D721Med (cell line): Measurements from ENCODE around the gene SDHA.
"Not testable (repeated sequence)": the region's sequence is repeated elsewhere in the genome, so short reads cannot be mapped to it uniquely, and the experiment has no call there.

Source experiments
- DNase-seq: peaks from one replicate; pipeline ENCODE4 v3.0.0; 2011; ENCODE audit warnings: low spot score; ENCODE audit not compliant: insufficient read length
- FAIRE-seq: peaks from 2 replicates; lab custom pipeline; 2011; peaks lifted over from hg19 to GRCh38; lab: Jason Lieb, UNC
- CTCF ChIP-seq: IDR thresholded peaks from 2 replicates; pipeline ENCODE4 v1.5.1; 2012; ENCODE audit warnings: mild to moderate bottlenecking, control low read depth; ENCODE audit not compliant: insufficient read depth; ENCODE audit errors: missing control alignments

Gene SDHA

DNA sequence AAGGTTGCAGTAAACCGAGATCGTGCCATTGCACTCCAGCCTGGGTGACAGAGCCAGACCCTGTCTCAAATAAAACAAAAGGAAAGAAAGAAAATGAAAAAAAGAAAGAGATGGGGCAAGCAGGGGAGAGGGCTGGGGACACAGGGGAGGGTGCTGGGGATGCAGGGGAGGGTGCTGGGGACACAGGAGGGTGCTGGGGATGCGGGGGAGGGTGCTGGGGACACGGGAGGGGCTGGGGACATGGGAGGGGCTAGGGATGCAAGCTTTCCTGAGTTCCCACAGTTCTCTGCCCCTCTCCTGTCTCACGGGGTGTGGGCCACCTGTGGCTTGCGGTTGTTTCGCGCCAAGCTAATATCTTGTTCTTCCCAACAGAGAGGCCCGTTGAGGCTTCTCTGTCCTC is 60.5 kb downstream of the SDHA start:
- FAIRE-seq (no peak), DNase-seq (no peak)
- no peak for TF ChIP-seq CTCF

DNA sequence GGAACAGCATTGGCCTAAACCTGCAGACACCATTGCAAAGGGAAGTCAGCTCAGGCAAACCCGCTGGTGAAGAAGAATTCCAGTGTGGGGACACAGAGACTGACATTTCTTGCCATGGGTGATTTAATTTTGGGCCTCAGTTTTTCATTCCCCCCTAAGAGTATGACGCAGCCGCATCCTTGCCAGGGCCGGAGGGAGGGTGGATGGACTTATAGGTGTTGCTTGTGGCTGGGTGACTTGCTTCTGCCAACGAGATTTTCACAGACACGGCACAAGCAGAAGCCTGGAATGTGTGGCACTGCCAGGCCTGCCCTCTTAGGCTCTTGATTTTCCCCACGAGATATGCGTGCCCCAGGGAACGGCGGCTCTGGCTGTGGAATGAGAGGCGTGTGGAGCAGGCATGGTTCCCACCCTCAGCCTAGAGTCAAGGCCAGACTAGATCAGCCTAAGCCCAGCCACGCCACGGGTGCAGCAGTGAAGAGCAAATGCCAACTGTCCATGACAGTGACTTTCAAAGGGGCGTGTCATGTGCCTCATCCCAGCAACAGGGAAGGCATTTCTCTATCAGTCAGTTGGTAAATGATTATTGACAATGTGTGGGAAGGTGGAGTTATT is 61.0 kb downstream of the SDHA start:
- DNase-seq, FAIRE-seq: not testable (repeated sequence)

DNA sequence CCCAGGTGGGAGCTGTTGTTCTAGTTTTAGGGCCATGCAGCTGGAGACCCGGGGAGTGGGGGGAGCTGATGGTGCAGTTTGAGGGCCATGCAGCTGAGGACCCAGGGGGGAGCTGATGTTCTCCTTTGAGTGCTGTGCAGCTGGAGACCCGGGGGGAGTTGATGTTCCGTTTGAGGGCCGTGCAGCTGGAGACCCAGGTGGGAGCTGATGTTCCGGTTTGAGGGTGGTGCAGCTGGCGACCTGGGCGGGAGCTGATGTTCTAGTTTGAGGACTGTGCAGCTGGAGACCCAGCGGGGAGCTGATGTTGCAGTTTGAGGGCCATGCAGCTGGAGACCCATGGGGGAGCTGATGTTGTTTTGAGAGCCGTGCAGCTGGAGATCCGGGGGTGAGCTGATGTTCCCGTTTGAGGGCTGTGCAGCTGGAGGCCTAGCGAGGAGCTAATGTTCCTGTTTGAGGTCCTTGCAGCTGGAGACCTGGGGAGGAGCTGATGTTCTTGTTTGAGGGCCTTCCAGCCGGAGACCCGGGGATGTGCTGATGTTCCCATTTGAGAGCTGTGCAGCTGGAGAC is 68.0 kb downstream of the SDHA start:
- DNase-seq (no peak), FAIRE-seq (no peak)
- TF ChIP-seq CTCF, result no peak

DNA sequence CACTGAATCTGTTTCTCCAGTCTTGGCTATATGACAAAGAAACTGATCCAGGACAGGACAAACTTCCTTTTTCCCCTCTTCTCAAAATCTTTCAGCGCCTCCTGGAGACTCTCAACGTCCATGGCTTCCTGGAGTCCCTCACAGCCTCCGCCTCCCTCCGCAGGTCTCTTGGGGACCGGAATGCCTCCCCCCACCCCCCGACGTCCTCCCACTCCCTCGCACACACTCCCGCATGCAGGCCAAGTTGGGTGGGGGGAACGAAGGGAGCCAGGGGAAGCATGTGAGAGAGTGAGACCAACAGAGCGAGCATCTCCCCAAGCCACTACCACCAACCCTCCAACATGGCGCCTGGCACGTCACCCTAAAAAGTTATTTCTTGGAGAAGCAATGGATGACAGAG is 72.1 kb downstream of the SDHA start:
- DNase-seq, FAIRE-seq: not testable (repeated sequence)

- not testable (repeated sequence) for DNase-seq, FAIRE-seq
Observed at GRCh38 chr5:291345-291744, 73.2 kb downstream of the SDHA start.

DNA sequence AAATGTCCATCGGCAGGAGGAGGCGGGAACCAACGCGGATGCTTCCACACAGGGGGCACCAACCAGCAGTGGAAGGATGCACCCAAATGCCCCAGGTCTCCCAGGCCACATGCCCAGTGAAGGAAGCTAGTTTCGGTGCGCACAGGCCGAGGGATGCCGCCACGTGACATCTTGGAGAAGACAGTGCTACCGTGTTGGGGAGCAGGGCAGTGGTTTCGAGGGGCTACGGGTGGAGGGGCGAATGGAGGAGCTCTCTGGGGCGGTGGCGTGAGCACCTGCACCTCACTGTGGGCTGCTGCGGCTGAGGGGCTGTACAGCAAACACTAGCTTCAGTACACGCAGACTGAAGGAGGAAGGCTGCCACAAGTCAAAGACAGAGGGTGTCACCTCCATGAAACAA is 76.7 kb downstream of the SDHA start:
- not testable (repeated sequence) for FAIRE-seq, DNase-seq

- FAIRE-seq, DNase-seq: not testable (repeated sequence)
Observed at GRCh38 chr5:296207-296606, 78.1 kb downstream of the SDHA start.

GRCh38 chr5:296954-297353 is 78.8 kb downstream of the SDHA start:
- not testable (repeated sequence) for DNase-seq, FAIRE-seq

- not testable (repeated sequence) for FAIRE-seq, DNase-seq
Observed at GRCh38 chr5:297448-297847, 79.3 kb downstream of the SDHA start.

- DNase-seq, FAIRE-seq: not testable (repeated sequence)
Observed at GRCh38 chr5:297991-298736, 80.0 kb downstream of the SDHA start.

- DNase-seq, result no peak
- TF ChIP-seq CTCF, result no peak
- FAIRE-seq, result no peak
Observed at GRCh38 chr5:298737-299125, 80.6 kb downstream of the SDHA start.

DNA sequence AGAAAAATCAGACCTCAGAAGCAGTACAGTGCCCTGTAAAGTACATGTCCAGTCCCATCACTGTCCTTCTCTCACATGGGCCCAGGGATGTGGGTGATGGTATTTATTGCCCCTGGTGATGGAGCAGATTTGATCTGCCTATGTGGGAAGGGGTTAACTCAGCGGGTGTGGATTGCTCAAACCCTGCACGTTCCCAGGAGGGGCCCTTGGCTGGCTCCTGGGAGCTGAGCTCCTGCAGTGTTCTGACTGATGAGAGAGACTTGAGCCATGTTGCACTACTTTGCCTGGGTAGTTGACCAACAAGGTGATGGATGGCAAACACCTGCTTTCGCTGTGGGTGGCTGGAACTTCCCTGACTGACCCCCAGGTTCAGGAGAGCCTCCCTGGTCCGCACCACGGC is 81.8 kb downstream of the SDHA start:
- not testable (repeated sequence) for FAIRE-seq, DNase-seq

GRCh38 chr5:300691-301435 is 82.7 kb downstream of the SDHA start:
- DNase-seq, FAIRE-seq: not testable (repeated sequence)

GRCh38 chr5:302416-302815 is 84.3 kb downstream of the SDHA start:
- not testable (repeated sequence) for DNase-seq

More at GRCh38 chr5:302416-302815, 84.3 kb downstream of the SDHA start:
- FAIRE-seq, result not testable (repeated sequence)
